Measurements from ENCODE around the gene FBXO2. TPM values are rescaled to one million over a fixed set of nuclear protein-coding genes. Genes with fewer than 3 reads are reported as not detected.
A peak's percentile ranks its signal among the peaks of the same experiment; 100 is the strongest.

Gene FBXO2
- total and polyA plus RNA-seq, 5 experiments from 2014 or later, result 2.3 to 5.4 (median 3.6) TPM

- ATAC-seq (no peak), DNase-seq (no peak)
- Mint-ChIP-seq H3K27me3 (peaks cover 6 to 21% (median 11%) of the 10 kb centered on the region in 5 donors), H3K36me3 (no peaks in the 10 kb centered on the region), H3K27ac (peak overlapping the region in 1 of 10 donors; percentile 69), H3K4me3 (no peak overlapping the region), H3K4me1 (peaks cover 0 to 2% (median 0%) of the 10 kb centered on the region in 4 donors), H3K9me3 (no peaks in the 10 kb centered on the region)
- POLR2A ChIA-PET, result no interaction called here
Observed at GRCh38 chr1:11639372-11639771, 14.9 kb downstream of the FBXO2 start.

GRCh38 chr1:11638121-11638520 lies 16.1 kb downstream of the FBXO2 start:
- POLR2A ChIA-PET, result no interaction called here
- peaks cover 6 to 29% (median 11%) of the 10 kb centered on the region in 5 donors for H3K27me3 Mint-ChIP-seq
- DNase-seq (no peak), ATAC-seq (no peak)
- no peaks in the 10 kb centered on the region for H3K36me3 Mint-ChIP-seq
- H3K9me3 Mint-ChIP-seq, result no peaks in the 10 kb centered on the region
- H3K4me3 Mint-ChIP-seq, result no peak overlapping the region
- H3K4me1 Mint-ChIP-seq, result peaks cover 0 to 2% (median 0%) of the 10 kb centered on the region in 4 donors
- H3K27ac Mint-ChIP-seq, result peak overlapping the region in 1 of 10 donors; percentile 29

GRCh38 chr1:11634365-11635192 lies 19.6 kb downstream of the FBXO2 start:
- Mint-ChIP-seq H3K4me1 (peaks cover 2 to 6% (median 2%) of the 10 kb centered on the region in 4 donors), H3K4me3 (no peak overlapping the region), H3K36me3 (no peaks in the 10 kb centered on the region)

DNA sequence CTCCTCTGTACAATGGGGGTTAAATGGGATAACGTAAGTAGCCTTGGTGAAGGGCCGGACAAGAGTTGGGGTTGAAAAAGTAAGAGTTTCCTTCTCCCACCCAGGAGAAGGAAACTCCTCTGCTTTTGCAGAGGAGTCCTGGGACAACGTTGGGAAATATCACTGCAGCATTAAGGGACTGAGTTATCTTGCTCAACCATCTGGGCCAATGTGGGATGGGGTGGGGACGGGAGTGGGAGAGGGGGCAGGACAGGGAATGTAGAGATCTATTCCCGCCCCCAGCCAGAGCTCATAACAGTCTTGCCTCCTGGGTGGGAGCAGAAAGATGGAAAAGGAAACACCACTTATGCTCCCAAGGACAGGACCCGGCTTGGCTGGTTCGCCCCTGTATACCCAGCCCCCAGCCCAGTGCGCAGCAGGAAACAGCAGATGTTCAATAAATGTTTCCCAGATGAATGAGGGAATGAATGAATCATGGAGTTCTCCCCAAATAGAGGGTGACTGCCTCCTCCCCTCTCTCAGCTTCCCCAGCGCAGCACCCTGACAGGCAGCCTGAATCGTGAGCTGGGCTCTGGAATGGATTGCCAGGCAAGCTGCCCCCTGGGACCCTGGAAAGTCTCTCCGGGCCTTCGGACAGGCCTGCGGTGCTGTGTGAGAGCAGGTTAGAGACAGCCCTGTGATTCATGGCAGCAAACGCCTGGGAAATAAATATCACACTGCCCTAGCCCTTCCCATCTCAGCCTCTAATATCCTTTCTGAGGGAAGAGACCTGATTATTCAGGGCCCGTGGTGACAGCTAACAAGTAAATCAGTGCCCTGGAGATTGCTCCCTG lies 24.8 kb downstream of the FBXO2 start:
- peaks cover 0 to 2% (median 0%) of the 10 kb centered on the region in 9 donors for H3K9me3 Mint-ChIP-seq
- no peak overlapping the region for H3K27ac Mint-ChIP-seq
- DNase-seq (no peak), ATAC-seq (no peak)
- H3K4me1 Mint-ChIP-seq, result peaks cover 0 to 6% (median 2%) of the 10 kb centered on the region in 4 donors
- peaks cover 11 to 57% (median 26%) of the 10 kb centered on the region in 5 donors for H3K27me3 Mint-ChIP-seq
- no peaks in the 10 kb centered on the region for H3K36me3 Mint-ChIP-seq
- POLR2A ChIA-PET, result no interaction called here
- no peak overlapping the region for H3K4me3 Mint-ChIP-seq

More at GRCh38 chr1:11634365-11635192, 19.6 kb downstream of the FBXO2 start:
- ATAC-seq, result no peak
- DNase-seq, result no peak
- peaks cover 13 to 40% (median 20%) of the 10 kb centered on the region in 5 donors for H3K27me3 Mint-ChIP-seq
- peaks cover 0 to 2% (median 0%) of the 10 kb centered on the region in 9 donors for H3K9me3 Mint-ChIP-seq
- POLR2A ChIA-PET, result interaction anchor here (0.5 kb wide), 1 partner anchor 409 kb away, joined by 4 read pairs; no protein-coding TSS in a partner anchor
- H3K27ac Mint-ChIP-seq, result no peak overlapping the region

DNA sequence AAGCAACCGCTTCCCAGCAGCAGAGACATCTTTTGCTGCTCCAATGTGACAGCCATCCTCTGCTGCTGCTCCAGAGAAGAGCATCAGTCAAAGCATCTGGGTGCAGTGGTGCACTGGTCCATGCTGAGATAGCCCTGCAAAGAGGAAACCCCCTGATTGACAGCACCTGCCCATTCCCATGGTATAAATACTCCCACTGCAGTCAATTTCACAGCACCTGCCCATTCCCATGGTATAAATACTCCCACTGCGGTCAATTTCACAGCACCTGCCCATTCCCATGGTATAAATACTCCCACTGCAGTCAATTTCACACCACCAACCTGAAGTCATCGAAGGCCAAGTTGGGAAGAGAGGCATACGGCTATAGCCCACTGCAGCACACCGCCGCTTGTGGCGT lies 25.5 kb downstream of the FBXO2 start:
- H3K4me3 Mint-ChIP-seq, result no peak overlapping the region
- H3K27ac Mint-ChIP-seq, result no peak overlapping the region
- no peaks in the 10 kb centered on the region for H3K36me3 Mint-ChIP-seq
- DNase-seq, result no peak
- POLR2A ChIA-PET, result no interaction called here
- peaks cover 0 to 6% (median 2%) of the 10 kb centered on the region in 4 donors for H3K4me1 Mint-ChIP-seq
- peaks cover 0 to 2% (median 0%) of the 10 kb centered on the region in 9 donors for H3K9me3 Mint-ChIP-seq
- H3K27me3 Mint-ChIP-seq, result peaks cover 11 to 53% (median 26%) of the 10 kb centered on the region in 5 donors
- no peak for ATAC-seq

GRCh38 chr1:11626551-11626950 lies 27.7 kb downstream of the FBXO2 start:
- DNase-seq (no peak), ATAC-seq (no peak)
- Mint-ChIP-seq H3K4me3 (no peak overlapping the region), H3K9me3 (peaks cover 0 to 2% (median 0%) of the 10 kb centered on the region in 9 donors), H3K4me1 (peaks cover 0 to 5% (median 2%) of the 10 kb centered on the region in 4 donors), H3K27ac (peak overlapping the region in 1 of 10 donors; percentile 30), H3K27me3 (peaks cover 11 to 61% (median 26%) of the 10 kb centered on the region in 5 donors), H3K36me3 (no peaks in the 10 kb centered on the region)
- POLR2A ChIA-PET, result no interaction called here

DNA sequence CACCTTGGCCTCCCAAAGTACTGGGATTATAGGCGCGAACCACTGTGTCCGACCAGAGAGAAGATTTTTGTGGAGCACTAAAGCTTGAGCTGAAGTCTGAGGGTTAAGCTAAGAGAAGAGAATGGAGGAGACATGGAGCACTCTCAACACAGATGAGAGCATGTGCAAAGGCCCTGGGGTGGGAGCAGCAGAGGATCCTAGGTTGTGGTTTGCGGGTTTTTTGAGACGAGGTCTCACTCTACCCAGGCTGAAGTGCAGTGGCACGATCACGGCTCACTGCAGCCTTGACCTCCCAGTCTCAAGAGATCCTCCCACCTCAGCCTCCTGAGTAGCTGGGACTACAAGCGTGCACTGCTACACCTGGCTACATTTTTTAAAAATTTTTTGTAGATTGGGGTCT lies 30.5 kb downstream of the FBXO2 start:
- H3K4me3 Mint-ChIP-seq, result no peak overlapping the region
- peaks cover 3 to 59% (median 18%) of the 10 kb centered on the region in 5 donors for H3K27me3 Mint-ChIP-seq
- H3K27ac Mint-ChIP-seq, result no peak overlapping the region

GRCh38 chr1:11622398-11622797 lies 31.8 kb downstream of the FBXO2 start:
- POLR2A ChIA-PET, result no interaction called here
- peaks cover 2 to 63% (median 14%) of the 10 kb centered on the region in 5 donors for H3K27me3 Mint-ChIP-seq

More for the DNA sequence above, 30.5 kb downstream of the FBXO2 start:
- Mint-ChIP-seq H3K9me3 (no peaks in the 10 kb centered on the region), H3K4me1 (no peaks in the 10 kb centered on the region), H3K36me3 (no peaks in the 10 kb centered on the region)
- POLR2A ChIA-PET, result interaction anchor here (0.6 kb wide), 1 partner anchor 588 kb away, joined by 6 read pairs; no protein-coding TSS in a partner anchor
- no peak for ATAC-seq
- no peak for DNase-seq

DNA sequence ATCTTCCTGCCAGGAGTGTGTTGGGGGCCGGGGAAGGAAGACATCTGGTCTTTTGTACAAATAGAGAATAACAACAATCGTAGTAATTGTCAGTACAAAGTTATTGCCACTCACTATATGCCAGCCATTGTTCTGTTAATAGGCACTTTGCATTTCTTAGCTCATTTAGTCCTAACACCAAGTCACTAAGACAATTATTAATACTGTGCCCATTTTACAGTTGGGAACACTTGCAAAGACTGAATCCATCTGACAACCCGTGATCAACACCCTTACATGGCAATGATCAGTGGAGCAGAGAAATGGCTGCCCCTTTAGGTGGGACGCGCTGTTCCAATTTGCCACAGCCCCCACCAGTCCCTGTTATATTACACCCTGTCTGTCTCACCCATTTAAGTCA lies 33.3 kb downstream of the FBXO2 start:
- Mint-ChIP-seq H3K9me3 (no peaks in the 10 kb centered on the region), H3K4me3 (no peak overlapping the region), H3K36me3 (no peaks in the 10 kb centered on the region), H3K27me3 (peaks cover 5 to 60% (median 19%) of the 10 kb centered on the region in 5 donors), H3K27ac (no peak overlapping the region), H3K4me1 (no peaks in the 10 kb centered on the region)
- ATAC-seq (no peak), DNase-seq (no peak)
- POLR2A ChIA-PET, result no interaction called here

More at GRCh38 chr1:11622398-11622797, 31.8 kb downstream of the FBXO2 start:
- Mint-ChIP-seq H3K27ac (no peak overlapping the region), H3K9me3 (no peaks in the 10 kb centered on the region), H3K4me3 (no peak overlapping the region), H3K36me3 (no peaks in the 10 kb centered on the region), H3K4me1 (no peaks in the 10 kb centered on the region)
- ATAC-seq (no peak), DNase-seq (no peak)

DNA sequence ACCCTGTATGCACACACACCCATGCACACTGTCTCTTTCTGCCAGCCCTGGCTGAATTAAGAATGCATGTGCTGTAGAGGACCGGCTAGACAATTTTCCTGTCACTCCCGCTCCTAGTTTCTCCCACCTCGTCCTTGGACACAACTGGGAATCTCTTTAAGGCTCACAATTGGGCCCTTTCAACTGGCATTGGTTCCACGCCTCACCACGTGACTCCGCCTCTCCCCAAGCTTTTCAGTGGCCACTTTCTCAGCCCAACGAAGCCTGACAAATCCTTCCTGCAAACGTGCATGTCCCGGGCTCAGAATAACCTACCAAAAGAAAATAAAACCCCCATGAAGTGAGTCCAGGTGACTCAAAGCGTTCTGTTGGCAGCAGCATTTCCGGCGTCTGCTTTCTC lies 33.8 kb downstream of the FBXO2 start:
- DNase-seq (no peak), ATAC-seq (no peak)
- no peak overlapping the region for H3K4me3 Mint-ChIP-seq
- no peak overlapping the region for H3K27ac Mint-ChIP-seq
- no peaks in the 10 kb centered on the region for H3K9me3 Mint-ChIP-seq
- peaks cover 5 to 56% (median 14%) of the 10 kb centered on the region in 5 donors for H3K27me3 Mint-ChIP-seq
- POLR2A ChIA-PET, result no interaction called here
- no peaks in the 10 kb centered on the region for H3K36me3 Mint-ChIP-seq
- H3K4me1 Mint-ChIP-seq, result no peaks in the 10 kb centered on the region

- Mint-ChIP-seq H3K27me3 (peaks cover 3 to 52% (median 12%) of the 10 kb centered on the region in 5 donors), H3K4me1 (no peaks in the 10 kb centered on the region), H3K36me3 (no peaks in the 10 kb centered on the region), H3K9me3 (no peaks in the 10 kb centered on the region), H3K27ac (no peak overlapping the region), H3K4me3 (no peak overlapping the region)
- no peak for ATAC-seq
- POLR2A ChIA-PET, result interaction anchor here (0.6 kb wide), 1 partner anchor 524 kb away, joined by 3 read pairs; no protein-coding TSS in a partner anchor
- DNase-seq, result no peak
Observed at GRCh38 chr1:11617741-11618140, 36.5 kb downstream of the FBXO2 start.

GRCh38 chr1:11617314-11617713 lies 36.9 kb downstream of the FBXO2 start:
- POLR2A ChIA-PET, result interaction anchor here (0.6 kb wide), 1 partner anchor 523 kb away, joined by 3 read pairs; no protein-coding TSS in a partner anchor
- ATAC-seq, result no peak
- no peak for DNase-seq
- Mint-ChIP-seq H3K4me1 (no peaks in the 10 kb centered on the region), H3K27me3 (peaks cover 3 to 50% (median 12%) of the 10 kb centered on the region in 5 donors), H3K36me3 (no peaks in the 10 kb centered on the region), H3K27ac (no peak overlapping the region), H3K4me3 (no peak overlapping the region), H3K9me3 (no peaks in the 10 kb centered on the region)
